HG03520 (cell line): ENCODE measurements around the gene METAP2.
"Not testable (repeated sequence)": the region's sequence is repeated elsewhere in the genome, so short reads cannot be mapped to it uniquely, and the experiment has no call there.

ENCODE experiments used
- ATAC-seq: cut with Tn5 transposase; IDR thresholded peaks from one replicate; pipeline ENCODE4 v1.9.1; 2021; ENCODE audit warnings: mild to moderate bottlenecking, moderate library complexity; ENCODE audit not compliant: unreplicated experiment

The METAP2 gene

GRCh38 chr12:95473884-95474659, at the start of gene METAP2:
METAP2 (plus strand) TSS chr12:95474152; CDS start chr12:95474180, 28 bp downstream.
- peak; percentile 96 for ATAC-seq

GRCh38 chr12:95424271-95424994, 49.5 kb upstream of the METAP2 start:
- no peak for ATAC-seq

- no peak for ATAC-seq
Measured at GRCh38 chr12:95429172-95429510, 44.8 kb upstream of the METAP2 start.

GRCh38 chr12:95431120-95431519, 42.8 kb upstream of the METAP2 start:
- ATAC-seq: no peak

GRCh38 chr12:95435355-95435754, 38.6 kb upstream of the METAP2 start:
- no peak for ATAC-seq

GRCh38 chr12:95437565-95437964, 36.4 kb upstream of the METAP2 start:
- ATAC-seq: no peak

- ATAC-seq: no peak
Measured at GRCh38 chr12:95439461-95440230, 34.3 kb upstream of the METAP2 start.

- no peak for ATAC-seq
Measured at GRCh38 chr12:95440401-95440800, 33.6 kb upstream of the METAP2 start.

GRCh38 chr12:95443459-95443858, 30.5 kb upstream of the METAP2 start:
- ATAC-seq: no peak

GRCh38 chr12:95445099-95445498, 28.9 kb upstream of the METAP2 start:
- not testable (repeated sequence) for ATAC-seq

- ATAC-seq: no peak
Measured at GRCh38 chr12:95445884-95446505, 28.0 kb upstream of the METAP2 start.

- ATAC-seq: no peak
Measured at GRCh38 chr12:95446506-95446900, 27.4 kb upstream of the METAP2 start.

- not testable (repeated sequence) for ATAC-seq
Measured at GRCh38 chr12:95449656-95450055, 24.3 kb upstream of the METAP2 start.

- ATAC-seq: not testable (repeated sequence)
Measured at GRCh38 chr12:95452501-95452900, 21.5 kb upstream of the METAP2 start.

GRCh38 chr12:95453881-95454280, 20.1 kb upstream of the METAP2 start:
- not testable (repeated sequence) for ATAC-seq

GRCh38 chr12:95454780-95455215, 19.2 kb upstream of the METAP2 start:
- not testable (repeated sequence) for ATAC-seq

GRCh38 chr12:95457605-95458004, 16.3 kb upstream of the METAP2 start:
- not testable (repeated sequence) for ATAC-seq

- ATAC-seq: no peak
Measured at GRCh38 chr12:95458761-95459160, 15.2 kb upstream of the METAP2 start.

- ATAC-seq: no peak
Measured at GRCh38 chr12:95459310-95459709, 14.6 kb upstream of the METAP2 start.

GRCh38 chr12:95460105-95460504, 13.8 kb upstream of the METAP2 start:
- ATAC-seq: no peak

GRCh38 chr12:95460896-95461295, 13.1 kb upstream of the METAP2 start:
- ATAC-seq: no peak
